GM18951 (cell line): ENCODE measurements around the gene UFSP1.
"Not testable (repeated sequence)": the region's sequence is repeated elsewhere in the genome, so short reads cannot be mapped to it uniquely, and the experiment has no call there.

ENCODE experiments used
- POLR2A ChIP-seq: IDR thresholded peaks from 4 replicates; pipeline ENCODE4 v1.6.1; 2011; ENCODE audit warnings: mild to moderate bottlenecking; ENCODE audit not compliant: insufficient read length, insufficient read depth; ENCODE audit errors: extremely low read depth
- in situ Hi-C: fragments of 300-500 bp; cut with MboI; formaldehyde crosslinking; loops from one replicate; pipeline ENCODE4 v1.12.0; 2022; ENCODE audit warnings: low sequenced_read_pairs, mixed read lengths, inconsistent platforms; ENCODE audit not compliant: unreplicated experiment

The UFSP1 gene

GRCh38 chr7:100888988-100889750 is at the start of gene UFSP1:
Gene UFSP1 (minus strand): TSS chr7:100889715. CDS start chr7:100889271, 444 bp downstream.
- in situ Hi-C loops: no loop called here
- peak; percentile 80 for TF ChIP-seq POLR2A

GRCh38 chr7:100936167-100936566 is 46.7 kb upstream of the UFSP1 start:
- in situ Hi-C loops: not testable (repeated sequence)

- in situ Hi-C loops: not testable (repeated sequence)
Observed at GRCh38 chr7:100935381-100935780, 45.9 kb upstream of the UFSP1 start.

- no peak for TF ChIP-seq POLR2A
- in situ Hi-C loops: no loop called here
Observed at GRCh38 chr7:100933734-100934133, 44.2 kb upstream of the UFSP1 start.

- in situ Hi-C loops: no loop called here
- no peak for TF ChIP-seq POLR2A
Observed at GRCh38 chr7:100929808-100930174, 40.3 kb upstream of the UFSP1 start.

GRCh38 chr7:100923616-100924015 is 34.1 kb upstream of the UFSP1 start:
- in situ Hi-C loops: not testable (repeated sequence)

- TF ChIP-seq POLR2A: no peak
- in situ Hi-C loops: no loop called here
Observed at GRCh38 chr7:100921039-100921438, 31.5 kb upstream of the UFSP1 start.

GRCh38 chr7:100919779-100920437 is 30.4 kb upstream of the UFSP1 start:
- in situ Hi-C loops: not testable (repeated sequence)

- in situ Hi-C loops: not testable (repeated sequence)
Observed at GRCh38 chr7:100919335-100919734, 29.8 kb upstream of the UFSP1 start.

GRCh38 chr7:100914879-100915447 is 25.4 kb upstream of the UFSP1 start:
- TF ChIP-seq POLR2A: no peak
- in situ Hi-C loops: no loop called here

GRCh38 chr7:100914208-100914878 is 24.8 kb upstream of the UFSP1 start:
- in situ Hi-C loops: no loop called here
- TF ChIP-seq POLR2A: no peak

- in situ Hi-C loops: no loop called here
- no peak for TF ChIP-seq POLR2A
Observed at GRCh38 chr7:100911484-100911883, 22.0 kb upstream of the UFSP1 start.

GRCh38 chr7:100910443-100910842 is 20.9 kb upstream of the UFSP1 start:
- in situ Hi-C loops: not testable (repeated sequence)

GRCh38 chr7:100908512-100908911 is 19.0 kb upstream of the UFSP1 start:
- TF ChIP-seq POLR2A: no peak
- in situ Hi-C loops: no loop called here
